ENCODE measurements around the gene ORAI2. TPM values are rescaled to one million over a fixed set of nuclear protein-coding genes. Genes with fewer than 3 reads are reported as not detected.
A peak's percentile ranks its signal among the peaks of the same experiment; 100 is the strongest.
"Not testable (repeated sequence)": the region's sequence is repeated elsewhere in the genome, so short reads cannot be mapped to it uniquely, and the experiment has no call there.

ORAI2 gene
- total RNA-seq, 1 experiment from 2014 or later = 11.4 TPM

DNA sequence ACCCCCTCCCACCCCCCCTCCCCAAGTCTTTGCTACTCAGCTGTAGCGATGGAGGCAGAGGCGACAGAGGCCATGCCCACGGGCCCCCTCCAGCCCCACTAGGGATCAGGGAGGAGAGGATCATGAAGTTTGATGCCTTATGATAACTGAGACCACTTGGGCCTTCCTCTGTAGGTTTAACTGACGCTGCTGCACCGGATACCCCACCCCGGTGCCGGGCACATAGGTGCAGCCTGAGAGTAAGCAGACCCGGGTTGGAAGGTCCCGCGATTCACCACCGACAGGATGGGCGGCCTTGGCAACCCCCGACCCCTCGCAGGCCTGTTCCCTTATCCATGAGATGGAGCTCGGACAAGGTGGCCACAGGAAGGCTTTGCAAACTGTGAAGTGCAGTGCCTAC is 60.7 kb downstream of the ORAI2 start:
- CTCF ChIA-PET; BruUV-seq (replicated peaks); H3K9me3 Mint-ChIP-seq (ENCODE audit: low read depth, unreplicated experiment); H3K4me1 Mint-ChIP-seq (ENCODE audit: low read depth, unreplicated experiment); H3K27ac Mint-ChIP-seq (ENCODE audit: unreplicated experiment); intact Hi-C loops (cut with micrococcal nuclease; ENCODE audit: unreplicated experiment); H3K36me3 Mint-ChIP-seq (ENCODE audit: insufficient read depth, unreplicated experiment); H3K27me3 Mint-ChIP-seq (ENCODE audit: unreplicated experiment); H3K4me3 Mint-ChIP-seq (ENCODE audit: low read depth, unreplicated experiment); DNase-seq: not testable (repeated sequence)

- H3K4me3 Mint-ChIP-seq (ENCODE audit: low read depth, unreplicated experiment); DNase-seq; intact Hi-C loops (cut with micrococcal nuclease; ENCODE audit: unreplicated experiment); H3K9me3 Mint-ChIP-seq (ENCODE audit: low read depth, unreplicated experiment); H3K4me1 Mint-ChIP-seq (ENCODE audit: low read depth, unreplicated experiment); H3K27me3 Mint-ChIP-seq (ENCODE audit: unreplicated experiment); H3K27ac Mint-ChIP-seq (ENCODE audit: unreplicated experiment); BruUV-seq (replicated peaks); CTCF ChIA-PET; H3K36me3 Mint-ChIP-seq (ENCODE audit: insufficient read depth, unreplicated experiment): not testable (repeated sequence)
Measured at GRCh38 chr7:102494473-102495149, 61.2 kb downstream of the ORAI2 start.

- H3K27me3 Mint-ChIP-seq (ENCODE audit: unreplicated experiment); intact Hi-C loops (cut with micrococcal nuclease; ENCODE audit: unreplicated experiment); H3K9me3 Mint-ChIP-seq (ENCODE audit: low read depth, unreplicated experiment); H3K27ac Mint-ChIP-seq (ENCODE audit: unreplicated experiment); BruUV-seq (replicated peaks); H3K36me3 Mint-ChIP-seq (ENCODE audit: insufficient read depth, unreplicated experiment); H3K4me3 Mint-ChIP-seq (ENCODE audit: low read depth, unreplicated experiment); CTCF ChIA-PET; H3K4me1 Mint-ChIP-seq (ENCODE audit: low read depth, unreplicated experiment); DNase-seq: not testable (repeated sequence)
Measured at GRCh38 chr7:102496861-102497260, 63.5 kb downstream of the ORAI2 start.

DNA sequence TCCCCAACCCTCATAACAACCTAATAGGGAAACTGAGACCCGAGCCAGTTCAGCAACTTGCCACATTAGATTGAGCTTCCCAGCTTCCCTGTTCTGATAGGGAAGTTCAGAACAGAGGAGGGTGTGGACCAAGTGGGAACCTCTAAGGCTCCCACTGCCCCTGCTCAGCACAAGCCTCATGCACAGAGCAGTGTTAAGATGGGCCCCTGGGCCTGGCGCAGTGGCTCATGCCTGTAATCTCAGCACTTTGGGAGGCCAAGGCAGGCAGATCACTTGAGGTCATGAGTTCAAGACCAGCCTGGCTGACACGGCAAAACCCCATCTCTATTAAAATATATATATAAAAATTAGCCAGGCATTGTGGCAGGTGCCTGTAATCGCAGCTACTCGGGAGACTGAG is 63.9 kb downstream of the ORAI2 start:
- H3K27ac Mint-ChIP-seq (ENCODE audit: unreplicated experiment); BruUV-seq (replicated peaks); H3K4me3 Mint-ChIP-seq (ENCODE audit: low read depth, unreplicated experiment); intact Hi-C loops (cut with micrococcal nuclease; ENCODE audit: unreplicated experiment); H3K4me1 Mint-ChIP-seq (ENCODE audit: low read depth, unreplicated experiment); CTCF ChIA-PET; H3K36me3 Mint-ChIP-seq (ENCODE audit: insufficient read depth, unreplicated experiment); H3K9me3 Mint-ChIP-seq (ENCODE audit: low read depth, unreplicated experiment); DNase-seq; H3K27me3 Mint-ChIP-seq (ENCODE audit: unreplicated experiment): not testable (repeated sequence)

DNA sequence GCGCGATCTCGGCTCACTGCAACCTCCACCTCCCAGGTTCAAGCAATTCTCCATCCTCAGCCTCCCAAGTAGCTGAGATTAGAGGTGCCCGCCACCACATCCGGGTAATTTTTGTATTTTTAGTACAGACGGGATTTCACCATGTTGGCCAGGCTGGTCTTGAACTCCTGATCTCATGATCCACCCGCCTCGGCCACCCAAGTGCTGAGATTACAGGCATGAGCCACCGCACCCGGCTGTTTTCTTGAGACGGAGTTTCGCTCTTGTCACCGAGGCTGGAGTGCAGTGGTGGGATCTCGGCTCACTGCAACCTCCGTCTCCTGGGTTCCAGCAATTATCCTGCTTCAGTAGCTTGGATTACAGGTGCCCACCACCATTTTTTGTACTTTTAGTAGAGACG is 64.9 kb downstream of the ORAI2 start:
- DNase-seq; H3K36me3 Mint-ChIP-seq (ENCODE audit: insufficient read depth, unreplicated experiment); BruUV-seq (replicated peaks); H3K4me1 Mint-ChIP-seq (ENCODE audit: low read depth, unreplicated experiment); CTCF ChIA-PET; H3K9me3 Mint-ChIP-seq (ENCODE audit: low read depth, unreplicated experiment); H3K4me3 Mint-ChIP-seq (ENCODE audit: low read depth, unreplicated experiment); H3K27me3 Mint-ChIP-seq (ENCODE audit: unreplicated experiment); intact Hi-C loops (cut with micrococcal nuclease; ENCODE audit: unreplicated experiment); H3K27ac Mint-ChIP-seq (ENCODE audit: unreplicated experiment): not testable (repeated sequence)

- CTCF ChIA-PET; BruUV-seq (replicated peaks): not testable (repeated sequence)
Measured at GRCh38 chr7:102503141-102503540, 69.8 kb downstream of the ORAI2 start.

DNA sequence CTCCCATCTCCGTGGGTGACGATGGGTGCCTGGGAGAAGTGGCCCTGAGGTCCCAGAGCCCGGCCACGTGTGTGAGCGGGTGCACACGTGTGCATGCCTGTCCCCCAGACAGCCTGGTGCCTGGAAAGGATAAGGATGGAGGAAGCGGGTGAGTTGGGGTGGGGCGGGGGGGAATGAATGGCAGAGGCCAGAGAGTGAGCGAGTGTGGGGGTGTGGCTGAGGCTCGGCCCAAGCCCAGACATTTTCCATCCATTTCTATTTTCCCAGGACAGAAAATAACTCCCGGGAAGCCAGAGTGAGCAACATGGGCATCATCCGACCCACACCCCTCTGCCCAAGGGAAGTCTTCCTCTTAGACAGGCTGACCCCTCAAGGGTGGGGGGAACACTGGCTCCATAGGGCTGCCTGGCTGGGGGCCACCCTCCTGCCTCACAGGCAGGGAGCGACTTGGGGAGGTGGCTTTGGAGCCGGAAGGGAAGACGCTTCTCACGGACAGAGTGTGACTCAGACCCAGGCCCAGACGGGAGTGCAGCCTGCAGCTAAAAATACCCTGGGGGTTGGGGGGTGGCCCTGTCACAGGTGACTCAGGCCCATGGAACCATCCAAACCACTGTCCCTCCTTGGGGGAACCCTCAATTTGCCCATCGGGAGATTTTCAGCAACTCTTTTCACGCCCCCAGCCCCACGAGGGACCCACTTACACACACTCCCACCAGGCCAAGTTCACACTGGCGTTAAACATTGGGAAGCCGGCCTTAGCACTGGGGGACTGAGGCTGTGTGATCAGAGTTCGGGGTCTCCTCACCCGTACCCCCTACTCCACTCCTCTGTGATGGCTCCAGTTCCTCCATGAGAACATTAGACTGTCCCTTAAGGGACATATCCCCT is 72.2 kb downstream of the ORAI2 start:
- H3K27me3 Mint-ChIP-seq (ENCODE audit: unreplicated experiment); CTCF ChIA-PET; H3K36me3 Mint-ChIP-seq (ENCODE audit: insufficient read depth, unreplicated experiment); H3K9me3 Mint-ChIP-seq (ENCODE audit: low read depth, unreplicated experiment); intact Hi-C loops (cut with micrococcal nuclease; ENCODE audit: unreplicated experiment); H3K4me3 Mint-ChIP-seq (ENCODE audit: low read depth, unreplicated experiment); H3K27ac Mint-ChIP-seq (ENCODE audit: unreplicated experiment); DNase-seq; BruUV-seq (replicated peaks); H3K4me1 Mint-ChIP-seq (ENCODE audit: low read depth, unreplicated experiment): not testable (repeated sequence)

More at GRCh38 chr7:102503141-102503540, 69.8 kb downstream of the ORAI2 start:
- DNase-seq; H3K27me3 Mint-ChIP-seq (ENCODE audit: unreplicated experiment); intact Hi-C loops (cut with micrococcal nuclease; ENCODE audit: unreplicated experiment); H3K4me3 Mint-ChIP-seq (ENCODE audit: low read depth, unreplicated experiment); H3K27ac Mint-ChIP-seq (ENCODE audit: unreplicated experiment); H3K9me3 Mint-ChIP-seq (ENCODE audit: low read depth, unreplicated experiment); H3K4me1 Mint-ChIP-seq (ENCODE audit: low read depth, unreplicated experiment); H3K36me3 Mint-ChIP-seq (ENCODE audit: insufficient read depth, unreplicated experiment): not testable (repeated sequence)

Small RNA genes within 50 kb of the gene (microRNA-seq; reads per million reads assigned to microRNA genes)
- gene MIR4467 = 2.1 reads per million
- gene MIR5090 = 6.0 reads per million, percentile 20 among the genes with 10 or more reads in this experiment
- not detected for gene MIR548O

Other genes with a start within 250 kb of the ORAI2 start
- 2.7 and 3.7 TPM in 2 replicates for gene SH2B2, start 146.7 kb upstream of the ORAI2 start, total RNA-seq (2022)
- not detected in 2 replicates for gene SPDYE6, start 77.1 kb upstream of the ORAI2 start, total RNA-seq (2022)
- 19.4 and 20.2 TPM in 2 replicates for gene PRKRIP1, start 37.2 kb upstream of the ORAI2 start, total RNA-seq (2022)
- 5.4 and 6.5 TPM in 2 replicates for gene ALKBH4, start 31.3 kb downstream of the ORAI2 start, total RNA-seq (2022)
- gene LRWD1, start 31.4 kb downstream of the ORAI2 start, total RNA-seq (2022) = 17.6 and 18.0 TPM in 2 replicates
- gene POLR2J, start 45.3 kb downstream of the ORAI2 start, total RNA-seq (2022) = 29.4 and 30.6 TPM in 2 replicates
- 0.69 and 0.76 TPM in 2 replicates for gene RASA4B, start 84.2 kb downstream of the ORAI2 start, total RNA-seq (2022)
- gene UPK3BL2, start 110.1 kb downstream of the ORAI2 start, total RNA-seq (2022) = 17.4 and 18.3 TPM in 2 replicates
- not detected in 2 replicates for gene SPDYE2, start 117.7 kb downstream of the ORAI2 start, total RNA-seq (2022)
- 48.3 and 56.6 TPM in 2 replicates for gene POLR2J3, start 139.0 kb downstream of the ORAI2 start, total RNA-seq (2022)
- gene RASA4, start 183.2 kb downstream of the ORAI2 start, total RNA-seq (2022) = 8.6 and 10.7 TPM in 2 replicates
- 22.0 and 22.5 TPM in 2 replicates for gene UPK3BL1, start 209.2 kb downstream of the ORAI2 start, total RNA-seq (2022)
- gene SPDYE2B, start 216.7 kb downstream of the ORAI2 start, total RNA-seq (2022) = not detected in 2 replicates
- 13.9 and 16.6 TPM in 2 replicates for gene POLR2J2, start 238.1 kb downstream of the ORAI2 start, total RNA-seq (2022)